Panc1 (cell line): ENCODE data around the gene C1orf198. TPM values are rescaled to one million over a fixed set of nuclear protein-coding genes. Genes with fewer than 3 reads are reported as not detected.

Experiments
- ATAC-seq: fragments of 200-7000 bp; cut with Tn5 transposase; 2 replicates; pipeline ENCODE4 v1.9.1; 2020; ENCODE audit warnings: mild to moderate bottlenecking, moderate library complexity
- BruUV-seq: library from RNA; stranded (reverse); fragments of 400-500 nt; replicated peaks from 2 replicates; lab custom pipeline; 2021; lab: Mats Ljungman, UMichigan
- CTCF ChIA-PET: fragments of 300-600 bp; sonication (Branson Sonifier 250); formaldehyde crosslinking; loops from one replicate; lab custom pipeline; 2022; ENCODE audit warnings: antibody characterized with exemption; lab: Charles Lee
- POLR2A ChIA-PET: fragments of 300-600 bp; sonication (Branson Sonifier 250); formaldehyde crosslinking; loops from one replicate; lab custom pipeline; 2022; ENCODE audit warnings: antibody characterized with exemption; lab: Charles Lee
- DNase-seq: peaks from one replicate; pipeline ENCODE4 v3.0.0-alpha.2; 2010; ENCODE audit warnings: low read depth, low spot score
- H3K27ac ChIP-seq: 2 replicates; pipeline ENCODE4 v1.5.1; 2011; ENCODE audit warnings: mild to moderate bottlenecking, low read length, inconsistent platforms
- H3K27me3 ChIP-seq: fragments of 200-500 bp; sonication (Bioruptor generic); 2 replicates; pipeline ENCODE4 v1.6.0; 2014; ENCODE audit warnings: low read length, inconsistent platforms; ENCODE audit not compliant: control insufficient read depth, insufficient read depth
- H3K36me3 ChIP-seq: fragments of 200-500 bp; sonication (Bioruptor generic); 2 replicates; pipeline ENCODE4 v1.5.1; 2014; ENCODE audit warnings: inconsistent platforms, mild to moderate bottlenecking, low read length, moderate library complexity; ENCODE audit not compliant: control insufficient read depth, insufficient read depth
- H3K4me1 ChIP-seq: 2 replicates; pipeline ENCODE4 v1.5.1; 2011; ENCODE audit warnings: inconsistent platforms, mild to moderate bottlenecking, low read length, moderate library complexity; ENCODE audit not compliant: control insufficient read depth, insufficient read depth
- H3K4me3 ChIP-seq, 2 experiments: 2 replicates each; pipeline ENCODE4 v1.5.1; 2011 to 2012; ENCODE audit warnings: low read depth in 2 of 2, low read length in 2 of 2, mild to moderate bottlenecking in 2 of 2, inconsistent platforms in 1 of 2, moderate library complexity in 1 of 2
- H3K9me3 ChIP-seq: fragments of 200-500 bp; sonication (Bioruptor generic); 2 replicates; pipeline ENCODE4 v1.5.1; 2014; ENCODE audit warnings: low read depth, mild to moderate bottlenecking, inconsistent platforms, low read length, moderate library complexity; ENCODE audit not compliant: control insufficient read depth, insufficient read depth
- POLR2AphosphoS5 ChIP-seq: IDR thresholded peaks from 2 replicates; pipeline ENCODE4 v1.6.1; 2012; ENCODE audit warnings: mild to moderate bottlenecking, low read depth, low read length, moderate library complexity
- SIN3A ChIP-seq: IDR thresholded peaks from 2 replicates; pipeline ENCODE4 v1.6.1; 2012; ENCODE audit warnings: low read depth, mild to moderate bottlenecking, low read length, moderate library complexity, borderline replicate concordance; ENCODE audit not compliant: insufficient read depth
- TCF7L2 ChIP-seq: IDR thresholded peaks from 2 replicates; pipeline ENCODE4 v1.6.1; 2011; ENCODE audit warnings: mild to moderate bottlenecking, low read depth, low read length, inconsistent platforms
- in situ Hi-C: cut with HindIII; loops from 2 replicates; pipeline ENCODE4 v1.10.0; 2016; ENCODE audit warnings: low sequenced_read_pairs, low pct_unique_long_range_greater_than_20kb
- intact Hi-C: fragments of 100-400 bp; cut with micrococcal nuclease; formaldehyde crosslinking; loops from one replicate; pipeline ENCODE4 v1.10.0; 2022; ENCODE audit not compliant: unreplicated experiment
- total RNA-seq: library from RNA; stranded (reverse); gene quantifications from one replicate; pipeline ENCODE4 v1.2.1, GENCODE V29; 2021; ENCODE audit not compliant: unreplicated experiment
- TF ChIP-seq, protein P1 (sequence below): fragments of 450-650 bp; IDR thresholded peaks from 2 replicates; pipeline ENCODE4 v1.5.1; 2017; ENCODE audit warnings: mild to moderate bottlenecking
- TF ChIP-seq, protein P2 (sequence below), 2 experiments: IDR thresholded peaks; 2 replicates each; pipeline ENCODE4 v1.6.1; 2011 to 2012; ENCODE audit warnings: low read depth in 2 of 2, control low read depth in 1 of 2, low read length in 1 of 2, mild to moderate bottlenecking in 1 of 2, moderate library complexity in 1 of 2; ENCODE audit not compliant: insufficient read depth in 1 of 2

The C1orf198 gene
- total RNA-seq, 1 experiment from 2014 or later = 33.6 TPM

DNA sequence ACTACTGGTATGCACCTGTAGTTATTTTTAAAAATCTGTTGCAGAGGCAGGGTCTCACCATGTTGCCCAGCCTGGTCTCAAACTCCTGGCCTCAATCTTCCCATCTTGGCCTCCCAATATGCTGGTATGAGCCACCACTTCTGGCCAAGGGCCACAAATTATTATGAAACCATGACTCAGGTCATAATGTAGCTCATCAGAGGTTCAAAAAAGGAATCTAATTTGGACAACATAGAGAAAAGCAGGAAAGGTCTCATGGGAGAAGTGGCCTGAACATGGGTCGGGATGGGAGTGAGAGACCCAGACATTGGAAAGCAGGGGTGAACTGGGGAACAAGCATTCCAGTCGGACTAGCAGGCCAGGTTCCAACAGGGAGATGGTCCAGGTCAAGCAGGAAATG lies 45.2 kb upstream of the C1orf198 start:
- CTCF ChIA-PET = no interaction called here
- intact Hi-C loops = loop anchor here (10.0 kb wide), 1 partner anchor 181 kb away; no protein-coding TSS in a partner anchor
- BruUV-seq = no TSS peak
- no peaks in the 10 kb centered on the region for H3K9me3 ChIP-seq
- H3K4me3 ChIP-seq = no peak overlapping the region
- H3K4me1 ChIP-seq = no peaks in the 10 kb centered on the region
- no peak for ATAC-seq
- POLR2A ChIA-PET = interaction anchor here (0.7 kb wide), 1 partner anchor 63 kb away, joined by 3 read pairs; no protein-coding TSS in a partner anchor
- no peak for TF ChIP-seq SIN3A
- TF ChIP-seq, protein P1, sequence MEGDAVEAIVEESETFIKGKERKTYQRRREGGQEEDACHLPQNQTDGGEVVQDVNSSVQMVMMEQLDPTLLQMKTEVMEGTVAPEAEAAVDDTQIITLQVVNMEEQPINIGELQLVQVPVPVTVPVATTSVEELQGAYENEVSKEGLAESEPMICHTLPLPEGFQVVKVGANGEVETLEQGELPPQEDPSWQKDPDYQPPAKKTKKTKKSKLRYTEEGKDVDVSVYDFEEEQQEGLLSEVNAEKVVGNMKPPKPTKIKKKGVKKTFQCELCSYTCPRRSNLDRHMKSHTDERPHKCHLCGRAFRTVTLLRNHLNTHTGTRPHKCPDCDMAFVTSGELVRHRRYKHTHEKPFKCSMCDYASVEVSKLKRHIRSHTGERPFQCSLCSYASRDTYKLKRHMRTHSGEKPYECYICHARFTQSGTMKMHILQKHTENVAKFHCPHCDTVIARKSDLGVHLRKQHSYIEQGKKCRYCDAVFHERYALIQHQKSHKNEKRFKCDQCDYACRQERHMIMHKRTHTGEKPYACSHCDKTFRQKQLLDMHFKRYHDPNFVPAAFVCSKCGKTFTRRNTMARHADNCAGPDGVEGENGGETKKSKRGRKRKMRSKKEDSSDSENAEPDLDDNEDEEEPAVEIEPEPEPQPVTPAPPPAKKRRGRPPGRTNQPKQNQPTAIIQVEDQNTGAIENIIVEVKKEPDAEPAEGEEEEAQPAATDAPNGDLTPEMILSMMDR = no peak
- TF ChIP-seq, protein P2, sequence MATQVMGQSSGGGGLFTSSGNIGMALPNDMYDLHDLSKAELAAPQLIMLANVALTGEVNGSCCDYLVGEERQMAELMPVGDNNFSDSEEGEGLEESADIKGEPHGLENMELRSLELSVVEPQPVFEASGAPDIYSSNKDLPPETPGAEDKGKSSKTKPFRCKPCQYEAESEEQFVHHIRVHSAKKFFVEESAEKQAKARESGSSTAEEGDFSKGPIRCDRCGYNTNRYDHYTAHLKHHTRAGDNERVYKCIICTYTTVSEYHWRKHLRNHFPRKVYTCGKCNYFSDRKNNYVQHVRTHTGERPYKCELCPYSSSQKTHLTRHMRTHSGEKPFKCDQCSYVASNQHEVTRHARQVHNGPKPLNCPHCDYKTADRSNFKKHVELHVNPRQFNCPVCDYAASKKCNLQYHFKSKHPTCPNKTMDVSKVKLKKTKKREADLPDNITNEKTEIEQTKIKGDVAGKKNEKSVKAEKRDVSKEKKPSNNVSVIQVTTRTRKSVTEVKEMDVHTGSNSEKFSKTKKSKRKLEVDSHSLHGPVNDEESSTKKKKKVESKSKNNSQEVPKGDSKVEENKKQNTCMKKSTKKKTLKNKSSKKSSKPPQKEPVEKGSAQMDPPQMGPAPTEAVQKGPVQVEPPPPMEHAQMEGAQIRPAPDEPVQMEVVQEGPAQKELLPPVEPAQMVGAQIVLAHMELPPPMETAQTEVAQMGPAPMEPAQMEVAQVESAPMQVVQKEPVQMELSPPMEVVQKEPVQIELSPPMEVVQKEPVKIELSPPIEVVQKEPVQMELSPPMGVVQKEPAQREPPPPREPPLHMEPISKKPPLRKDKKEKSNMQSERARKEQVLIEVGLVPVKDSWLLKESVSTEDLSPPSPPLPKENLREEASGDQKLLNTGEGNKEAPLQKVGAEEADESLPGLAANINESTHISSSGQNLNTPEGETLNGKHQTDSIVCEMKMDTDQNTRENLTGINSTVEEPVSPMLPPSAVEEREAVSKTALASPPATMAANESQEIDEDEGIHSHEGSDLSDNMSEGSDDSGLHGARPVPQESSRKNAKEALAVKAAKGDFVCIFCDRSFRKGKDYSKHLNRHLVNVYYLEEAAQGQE (IDR thresholded peaks at IDR 0.05; ENCODE audit: insufficient read depth in 1 of 2, low read depth in 2 of 2, low read length in 1 of 2) = no peak
- no peak for TF ChIP-seq TCF7L2
- no peak for TF ChIP-seq POLR2AphosphoS5
- no peak for DNase-seq
- in situ Hi-C loops = no loop called here
- no peaks in the 10 kb centered on the region for H3K27me3 ChIP-seq
- peaks cover 6% of the 10 kb centered on the region; the same call in 1 of the 2 replicates for H3K36me3 ChIP-seq
- no peak overlapping the region for H3K27ac ChIP-seq

DNA sequence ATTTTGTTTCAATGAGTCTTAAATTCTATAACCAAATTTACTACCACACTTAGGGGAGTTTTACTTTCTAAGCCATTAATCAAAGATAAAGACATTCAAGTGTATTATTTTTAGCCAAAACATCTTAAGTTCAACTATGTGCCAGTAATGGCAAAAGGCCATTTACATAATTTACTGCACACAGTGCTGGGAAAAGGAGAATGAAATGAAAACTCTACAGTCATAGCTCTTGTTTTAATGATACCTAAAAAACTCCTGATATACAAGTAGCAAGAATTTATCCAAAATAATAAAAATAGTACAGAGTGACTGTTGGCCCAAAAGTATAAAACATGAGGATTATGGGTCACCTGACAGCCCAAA lies 42.4 kb upstream of the C1orf198 start:
- ATAC-seq (no peak), DNase-seq (no peak)
- ChIA-PET CTCF (no interaction called here), POLR2A (no interaction called here)
- Histone ChIP-seq H3K36me3 (peaks cover 8% of the 10 kb centered on the region), H3K4me3 (no peak overlapping the region), H3K27me3 (no peaks in the 10 kb centered on the region), H3K4me1 (no peaks in the 10 kb centered on the region), H3K9me3 (no peaks in the 10 kb centered on the region), H3K27ac (no peak overlapping the region)
- intact Hi-C loops = loop anchor here (10.0 kb wide), 1 partner anchor 184 kb away; no protein-coding TSS in a partner anchor
- TF ChIP-seq, protein P2 (IDR thresholded peaks at IDR 0.05; ENCODE audit: insufficient read depth in 1 of 2, low read depth in 2 of 2, low read length in 1 of 2) = no peak
- TF ChIP-seq TCF7L2 (no peak), POLR2AphosphoS5 (no peak), SIN3A (no peak)
- TF ChIP-seq, protein P1 = no peak
- in situ Hi-C loops = no loop called here
- BruUV-seq = no TSS peak
